ENCODE results near the gene SEC16A. TPM values are rescaled to one million over a fixed set of nuclear protein-coding genes. Genes with fewer than 3 reads are reported as not detected.
A peak's percentile ranks its signal among the peaks of the same experiment; 100 is the strongest.

The SEC16A gene
- total and polyA plus RNA-seq, 7 experiments from 2014 or later = 25.4 to 88.5 (median 83.0) TPM

DNA sequence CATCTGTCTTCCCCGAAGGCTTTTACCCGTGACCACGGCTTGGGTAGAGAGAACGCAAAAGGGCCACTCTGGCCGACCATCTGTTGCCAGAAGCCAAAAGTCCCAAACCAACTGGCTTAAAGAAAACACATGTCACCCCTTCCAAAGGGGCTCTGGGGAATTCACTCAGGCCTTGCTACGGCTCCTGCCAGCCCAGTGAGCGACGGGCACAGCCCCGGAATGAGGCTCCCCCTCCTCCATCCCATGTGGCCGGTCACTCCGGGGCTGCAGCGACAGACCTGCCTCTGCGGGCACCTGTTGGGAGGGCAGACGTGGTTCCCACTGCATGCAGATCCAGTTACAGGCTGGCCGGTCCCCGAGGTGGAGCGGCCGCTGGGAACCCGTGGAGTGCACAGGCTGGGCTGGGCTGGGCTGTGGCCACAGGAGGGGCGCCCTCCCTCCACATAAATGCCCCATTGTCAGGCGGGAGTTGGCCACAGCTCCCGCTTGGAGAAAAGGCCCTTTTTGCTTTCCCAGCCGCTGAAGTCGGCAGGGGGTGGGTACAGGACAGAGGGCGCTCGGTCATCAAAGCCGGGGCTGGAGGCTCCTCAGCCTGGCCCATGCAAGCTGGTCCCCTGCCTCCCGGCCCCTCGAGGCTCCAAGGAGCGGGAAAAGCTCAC, 43.1 kb upstream of the SEC16A start:
- no peak overlapping the region for H3K4me3 Mint-ChIP-seq

GRCh38 chr9:136525207-136525606, 42.4 kb upstream of the SEC16A start:
- CTCF ChIA-PET = no interaction called here
- intact Hi-C loops (cut with micrococcal nuclease) = no loop called here
- POLR2A ChIA-PET = no interaction called here

More for the DNA sequence above, 43.1 kb upstream of the SEC16A start:
- POLR2A ChIA-PET = no interaction called here
- Histone ChIP-seq H3K36me3 (ENCODE audit: control insufficient read depth in 2 of 3, insufficient read depth in 3 of 3, low read length in 3 of 3) (peaks cover 0 to 46% (median 0%) of the 10 kb centered on the region in 3 experiments), H3K27me3 (ENCODE audit: control insufficient read depth in 2 of 2, insufficient read depth in 2 of 2, low read length in 2 of 2) (no peaks in the 10 kb centered on the region), H3K9me3 (ENCODE audit: control insufficient read depth in 2 of 3, low read length in 3 of 3) (no peaks in the 10 kb centered on the region), H3K27ac (ENCODE audit: low read depth, low read length) (no peak overlapping the region), H3K4me3 (ENCODE audit: low read length) (no peak overlapping the region), H3K4me1 (ENCODE audit: control insufficient read depth in 2 of 2, insufficient read depth in 2 of 2, low read length in 2 of 2) (peaks cover 3 to 27% of the 10 kb centered on the region in 2 donors)
- peaks cover 2 to 33% (median 11%) of the 10 kb centered on the region in 7 donors for H3K4me1 Mint-ChIP-seq
- intact Hi-C loops (cut with micrococcal nuclease) = no loop called here
- H3K27ac Mint-ChIP-seq = no peak overlapping the region
- H3K27me3 Mint-ChIP-seq = no peaks in the 10 kb centered on the region
- no peak for DNase-seq
- CTCF ChIA-PET = no interaction called here
- H3K36me3 Mint-ChIP-seq = no peaks in the 10 kb centered on the region
- no peaks in the 10 kb centered on the region for H3K9me3 Mint-ChIP-seq
- ATAC-seq = no peak

DNA sequence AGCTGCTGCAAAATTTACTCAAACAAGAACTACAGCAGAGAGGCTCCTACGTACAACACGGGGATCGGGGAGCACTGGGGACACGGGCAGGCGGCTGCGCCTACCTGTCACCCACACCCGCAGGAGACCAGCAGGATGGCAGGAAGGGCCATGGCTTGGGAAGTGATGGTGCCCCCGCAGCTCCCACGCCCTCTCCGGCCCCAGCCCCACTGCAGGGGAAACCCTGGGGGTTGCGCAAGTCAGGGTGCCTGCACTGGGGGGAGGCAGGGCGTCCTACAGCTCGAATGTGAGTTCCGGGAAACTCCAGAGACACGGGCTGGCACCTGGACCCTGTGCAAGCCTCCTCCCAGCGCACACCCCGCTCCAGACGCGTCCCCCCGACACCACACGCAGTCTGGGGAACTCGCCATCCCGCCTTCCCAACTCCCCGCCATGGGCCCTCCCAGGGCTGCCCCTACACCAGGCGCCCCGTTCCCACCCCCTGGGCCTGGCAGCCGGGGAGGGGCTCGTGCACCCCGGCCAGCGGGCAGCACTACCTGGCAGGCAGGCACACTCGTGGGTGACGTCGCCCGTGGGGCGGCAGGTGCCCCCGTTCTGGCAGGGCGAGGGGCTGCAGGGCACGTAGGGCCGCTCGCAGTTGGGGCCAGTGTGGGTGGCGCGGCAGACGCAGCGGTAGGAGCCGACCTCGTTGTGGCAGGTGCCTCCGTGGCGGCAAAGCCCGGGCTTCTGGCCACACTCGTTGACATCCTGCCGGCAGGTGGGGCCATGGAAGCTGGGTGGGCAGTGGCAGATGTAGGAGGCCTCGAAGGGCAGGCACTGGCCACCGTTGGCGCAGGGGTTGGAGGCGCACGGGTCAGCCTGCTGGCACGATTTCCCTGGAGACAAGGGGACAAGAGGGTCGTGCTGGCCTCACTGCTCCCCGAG, 39.7 kb upstream of the SEC16A start:
- H3K36me3 ChIP-seq (ENCODE audit: control insufficient read depth in 2 of 3, insufficient read depth in 3 of 3, low read length in 3 of 3) = peaks cover 0 to 80% (median 9%) of the 10 kb centered on the region in 3 experiments
- DNase-seq = no peak
- H3K27ac ChIP-seq (ENCODE audit: low read depth, low read length) = no peak overlapping the region
- ChIA-PET CTCF (no interaction called here), POLR2A (interaction anchor here (1.4 kb wide), 1 partner anchor 8 kb away, joined by 4 read pairs; no protein-coding TSS in a partner anchor)
- Mint-ChIP-seq H3K27ac (no peak overlapping the region), H3K9me3 (no peaks in the 10 kb centered on the region), H3K27me3 (no peaks in the 10 kb centered on the region), H3K36me3 (no peaks in the 10 kb centered on the region), H3K4me3 (no peak overlapping the region), H3K4me1 (peaks cover 0 to 5% (median 0%) of the 10 kb centered on the region in 7 donors)
- ATAC-seq = peak; percentile 24
- intact Hi-C loops (cut with micrococcal nuclease) = no loop called here
- no peaks in the 10 kb centered on the region for H3K4me1 ChIP-seq (ENCODE audit: control insufficient read depth in 2 of 2, insufficient read depth in 2 of 2, low read length in 2 of 2)
- H3K9me3 ChIP-seq (ENCODE audit: control insufficient read depth in 2 of 3, low read length in 3 of 3) = no peaks in the 10 kb centered on the region
- no peaks in the 10 kb centered on the region for H3K27me3 ChIP-seq (ENCODE audit: control insufficient read depth in 2 of 2, insufficient read depth in 2 of 2, low read length in 2 of 2)
- H3K4me3 ChIP-seq (ENCODE audit: low read length) = no peak overlapping the region

More at GRCh38 chr9:136525207-136525606, 42.4 kb upstream of the SEC16A start:
- Histone ChIP-seq H3K4me3 (ENCODE audit: low read length) (no peak overlapping the region), H3K27ac (ENCODE audit: low read depth, low read length) (no peak overlapping the region), H3K9me3 (ENCODE audit: control insufficient read depth in 2 of 3, low read length in 3 of 3) (no peaks in the 10 kb centered on the region), H3K27me3 (ENCODE audit: control insufficient read depth in 2 of 2, insufficient read depth in 2 of 2, low read length in 2 of 2) (no peaks in the 10 kb centered on the region), H3K36me3 (ENCODE audit: control insufficient read depth in 2 of 3, insufficient read depth in 3 of 3, low read length in 3 of 3) (peaks cover 0 to 54% (median 0%) of the 10 kb centered on the region in 3 experiments), H3K4me1 (ENCODE audit: control insufficient read depth in 2 of 2, insufficient read depth in 2 of 2, low read length in 2 of 2) (peaks cover 0 to 19% of the 10 kb centered on the region in 2 donors)
- ATAC-seq (no peak), DNase-seq (no peak)
- peak overlapping the region in 1 of 9 donors; percentile 18 for H3K27ac Mint-ChIP-seq
- no peaks in the 10 kb centered on the region for H3K27me3 Mint-ChIP-seq
- H3K4me3 Mint-ChIP-seq = no peak overlapping the region
- no peaks in the 10 kb centered on the region for H3K9me3 Mint-ChIP-seq
- peaks cover 0 to 25% (median 6%) of the 10 kb centered on the region in 7 donors for H3K4me1 Mint-ChIP-seq
- no peaks in the 10 kb centered on the region for H3K36me3 Mint-ChIP-seq

GRCh38 chr9:136521537-136521936, 38.7 kb upstream of the SEC16A start:
- H3K4me3 Mint-ChIP-seq = no peak overlapping the region
- no peaks in the 10 kb centered on the region for H3K27me3 Mint-ChIP-seq
- POLR2A ChIA-PET = interaction anchor here (1.4 kb wide), 1 partner anchor 9 kb away, joined by 4 read pairs; no protein-coding TSS in a partner anchor
- DNase-seq (no peak), ATAC-seq (peak; percentile 74)
- H3K4me1 ChIP-seq (ENCODE audit: control insufficient read depth in 2 of 2, insufficient read depth in 2 of 2, low read length in 2 of 2) = no peaks in the 10 kb centered on the region
- H3K27ac Mint-ChIP-seq = no peak overlapping the region
- no peak overlapping the region for H3K4me3 ChIP-seq (ENCODE audit: low read length)
- H3K9me3 ChIP-seq (ENCODE audit: control insufficient read depth in 2 of 3, low read length in 3 of 3) = no peaks in the 10 kb centered on the region
- no peaks in the 10 kb centered on the region for H3K36me3 Mint-ChIP-seq
- H3K36me3 ChIP-seq (ENCODE audit: control insufficient read depth in 2 of 3, insufficient read depth in 3 of 3, low read length in 3 of 3) = peaks cover 0 to 86% (median 9%) of the 10 kb centered on the region in 3 experiments
- no peak overlapping the region for H3K27ac ChIP-seq (ENCODE audit: low read depth, low read length)
- intact Hi-C loops (cut with micrococcal nuclease) = no loop called here
- H3K27me3 ChIP-seq (ENCODE audit: control insufficient read depth in 2 of 2, insufficient read depth in 2 of 2, low read length in 2 of 2) = no peaks in the 10 kb centered on the region
- CTCF ChIA-PET = no interaction called here
- H3K9me3 Mint-ChIP-seq = no peaks in the 10 kb centered on the region
- peaks cover 0 to 5% (median 0%) of the 10 kb centered on the region in 7 donors for H3K4me1 Mint-ChIP-seq

GRCh38 chr9:136520053-136520540, 37.3 kb upstream of the SEC16A start:
- H3K27ac ChIP-seq (ENCODE audit: low read depth, low read length) = no peak overlapping the region
- no peak overlapping the region for H3K4me3 Mint-ChIP-seq
- peaks cover 0 to 3% (median 0%) of the 10 kb centered on the region in 7 donors for H3K4me1 Mint-ChIP-seq
- H3K36me3 Mint-ChIP-seq = no peaks in the 10 kb centered on the region
- no peak overlapping the region for H3K27ac Mint-ChIP-seq
- H3K36me3 ChIP-seq (ENCODE audit: control insufficient read depth in 2 of 3, insufficient read depth in 3 of 3, low read length in 3 of 3) = peaks cover 0 to 90% (median 10%) of the 10 kb centered on the region in 3 experiments
- ChIA-PET POLR2A (interaction anchor here (0.6 to 1.1 kb wide), 2 partner anchors 18 to 34 kb away, joined by 3 to 5 read pairs; no protein-coding TSS in a partner anchor), CTCF (no interaction called here)
- H3K9me3 ChIP-seq (ENCODE audit: control insufficient read depth in 2 of 3, low read length in 3 of 3) = no peaks in the 10 kb centered on the region
- no peaks in the 10 kb centered on the region for H3K4me1 ChIP-seq (ENCODE audit: control insufficient read depth in 2 of 2, insufficient read depth in 2 of 2, low read length in 2 of 2)
- H3K4me3 ChIP-seq (ENCODE audit: low read length) = no peak overlapping the region
- no peaks in the 10 kb centered on the region for H3K9me3 Mint-ChIP-seq
- no peaks in the 10 kb centered on the region for H3K27me3 Mint-ChIP-seq
- intact Hi-C loops (cut with micrococcal nuclease) = no loop called here
- no peaks in the 10 kb centered on the region for H3K27me3 ChIP-seq (ENCODE audit: control insufficient read depth in 2 of 2, insufficient read depth in 2 of 2, low read length in 2 of 2)
- DNase-seq = no peak
- no peak for ATAC-seq

GRCh38 chr9:136519263-136520052, 36.6 kb upstream of the SEC16A start:
- no peak for ATAC-seq
- intact Hi-C loops (cut with micrococcal nuclease) = no loop called here
- no peak overlapping the region for H3K4me3 ChIP-seq (ENCODE audit: low read length)

More at GRCh38 chr9:136519263-136520052, 36.6 kb upstream of the SEC16A start:
- Mint-ChIP-seq H3K36me3 (no peaks in the 10 kb centered on the region), H3K4me1 (peaks cover 0 to 3% (median 0%) of the 10 kb centered on the region in 7 donors), H3K27ac (no peak overlapping the region), H3K27me3 (no peaks in the 10 kb centered on the region), H3K9me3 (no peaks in the 10 kb centered on the region), H3K4me3 (no peak overlapping the region)
- Histone ChIP-seq H3K4me1 (ENCODE audit: control insufficient read depth in 2 of 2, insufficient read depth in 2 of 2, low read length in 2 of 2) (no peaks in the 10 kb centered on the region), H3K36me3 (ENCODE audit: control insufficient read depth in 2 of 3, insufficient read depth in 3 of 3, low read length in 3 of 3) (peaks cover 0 to 96% (median 12%) of the 10 kb centered on the region in 3 experiments), H3K27me3 (ENCODE audit: control insufficient read depth in 2 of 2, insufficient read depth in 2 of 2, low read length in 2 of 2) (no peaks in the 10 kb centered on the region), H3K27ac (ENCODE audit: low read depth, low read length) (no peak overlapping the region), H3K9me3 (ENCODE audit: control insufficient read depth in 2 of 3, low read length in 3 of 3) (no peaks in the 10 kb centered on the region)
- CTCF ChIA-PET = no interaction called here
- no peak for DNase-seq
- POLR2A ChIA-PET = interaction anchor here (1.1 kb wide), 1 partner anchor 19 kb away, joined by 5 read pairs; no protein-coding TSS in a partner anchor

Data from naive thymus-derived CD4-positive, alpha-beta T cell (primary cell).